Measurements from ENCODE around the gene FAM83E.

FAM83E gene

GRCh38 chr19:48644839-48645619, 30.2 kb upstream of the FAM83E start:
- H3K4me3 ChIP-seq (ENCODE audit: low read depth, low read length), result peak overlapping the region; percentile 30
- no peak overlapping the region for H3K27ac ChIP-seq
- peak; percentile 69 for DNase-seq
- H3K36me3 ChIP-seq (replicated peaks), result no peaks in the 10 kb centered on the region
- H3K27me3 ChIP-seq (replicated peaks), result no peaks in the 10 kb centered on the region
- in situ Hi-C loops (cut with HindIII; ENCODE audit: low pct_ligation_motif_present, low sequenced_read_pairs), result no loop called here
- TF ChIP-seq, protein P1, sequence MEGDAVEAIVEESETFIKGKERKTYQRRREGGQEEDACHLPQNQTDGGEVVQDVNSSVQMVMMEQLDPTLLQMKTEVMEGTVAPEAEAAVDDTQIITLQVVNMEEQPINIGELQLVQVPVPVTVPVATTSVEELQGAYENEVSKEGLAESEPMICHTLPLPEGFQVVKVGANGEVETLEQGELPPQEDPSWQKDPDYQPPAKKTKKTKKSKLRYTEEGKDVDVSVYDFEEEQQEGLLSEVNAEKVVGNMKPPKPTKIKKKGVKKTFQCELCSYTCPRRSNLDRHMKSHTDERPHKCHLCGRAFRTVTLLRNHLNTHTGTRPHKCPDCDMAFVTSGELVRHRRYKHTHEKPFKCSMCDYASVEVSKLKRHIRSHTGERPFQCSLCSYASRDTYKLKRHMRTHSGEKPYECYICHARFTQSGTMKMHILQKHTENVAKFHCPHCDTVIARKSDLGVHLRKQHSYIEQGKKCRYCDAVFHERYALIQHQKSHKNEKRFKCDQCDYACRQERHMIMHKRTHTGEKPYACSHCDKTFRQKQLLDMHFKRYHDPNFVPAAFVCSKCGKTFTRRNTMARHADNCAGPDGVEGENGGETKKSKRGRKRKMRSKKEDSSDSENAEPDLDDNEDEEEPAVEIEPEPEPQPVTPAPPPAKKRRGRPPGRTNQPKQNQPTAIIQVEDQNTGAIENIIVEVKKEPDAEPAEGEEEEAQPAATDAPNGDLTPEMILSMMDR (IDR thresholded peaks at IDR 0.05; ENCODE audit: low read depth, low read length, missing control alignments), result no peak

DNA sequence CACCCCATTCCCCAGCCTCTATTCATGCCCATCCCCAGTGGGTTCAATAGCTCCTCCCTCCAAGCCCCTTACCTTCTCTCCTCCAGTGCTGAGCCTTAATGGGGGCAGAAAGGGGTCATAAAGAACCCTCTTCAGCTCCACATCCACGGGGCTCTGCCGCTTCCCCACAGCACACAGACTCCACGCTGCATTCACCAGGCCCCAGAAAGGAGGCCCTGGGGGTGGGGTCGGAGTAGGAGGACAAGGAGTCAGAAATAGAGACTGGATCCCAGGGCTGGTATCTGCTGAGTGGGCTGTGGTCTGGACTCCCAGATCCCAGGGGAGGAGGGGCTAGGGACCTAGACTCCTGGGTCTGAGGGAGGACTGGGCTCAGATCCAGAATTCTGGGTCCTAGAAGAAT, 29.5 kb upstream of the FAM83E start:
- Histone ChIP-seq H3K4me3 (ENCODE audit: low read depth, low read length) (no peak overlapping the region), H3K27me3 (replicated peaks) (no peaks in the 10 kb centered on the region), H3K36me3 (replicated peaks) (no peaks in the 10 kb centered on the region), H3K27ac (no peak overlapping the region)
- no peak for DNase-seq
- in situ Hi-C loops (cut with HindIII; ENCODE audit: low pct_ligation_motif_present, low sequenced_read_pairs), result no loop called here
- TF ChIP-seq, protein P1 (IDR thresholded peaks at IDR 0.05; ENCODE audit: low read depth, low read length, missing control alignments), result no peak

DNA sequence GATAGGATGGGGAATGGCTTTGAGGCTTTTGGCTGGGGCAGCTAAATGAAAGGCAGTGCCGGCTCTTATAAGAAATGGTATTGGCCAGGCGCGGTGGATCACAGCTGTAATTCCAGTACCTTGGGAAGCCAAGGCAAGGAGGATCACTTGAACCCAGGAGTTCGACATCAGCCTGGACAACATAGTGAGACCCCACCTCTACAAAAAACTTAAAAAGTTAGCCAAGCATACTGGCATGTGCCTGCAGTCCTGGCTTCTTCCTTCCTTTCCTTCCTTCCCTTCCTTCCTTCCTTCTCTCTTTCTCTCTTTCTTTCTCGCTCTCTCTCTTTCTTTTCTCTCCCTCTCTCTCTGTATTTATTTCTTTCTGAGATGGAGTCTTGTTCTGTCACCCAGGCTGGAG, 28.0 kb upstream of the FAM83E start:
- TF ChIP-seq, protein P1 (IDR thresholded peaks at IDR 0.05; ENCODE audit: low read depth, low read length, missing control alignments), result no peak
- Histone ChIP-seq H3K27ac (no peak overlapping the region), H3K36me3 (replicated peaks) (no peaks in the 10 kb centered on the region), H3K4me3 (ENCODE audit: low read depth, low read length) (no peak overlapping the region), H3K27me3 (replicated peaks) (no peaks in the 10 kb centered on the region)
- DNase-seq, result no peak
- in situ Hi-C loops (cut with HindIII; ENCODE audit: low pct_ligation_motif_present, low sequenced_read_pairs), result no loop called here

- in situ Hi-C loops (cut with HindIII; ENCODE audit: low pct_ligation_motif_present, low sequenced_read_pairs), result no loop called here
- TF ChIP-seq, protein P1 (IDR thresholded peaks at IDR 0.05; ENCODE audit: low read depth, low read length, missing control alignments), result no peak
- no peak for DNase-seq
- Histone ChIP-seq H3K4me3 (ENCODE audit: low read depth, low read length) (no peak overlapping the region), H3K27ac (no peak overlapping the region), H3K27me3 (replicated peaks) (no peaks in the 10 kb centered on the region), H3K36me3 (replicated peaks) (no peaks in the 10 kb centered on the region)
Measured at GRCh38 chr19:48641850-48642249, 27.0 kb upstream of the FAM83E start.

- H3K27ac ChIP-seq, result no peak overlapping the region
- TF ChIP-seq, protein P1 (IDR thresholded peaks at IDR 0.05; ENCODE audit: low read depth, low read length, missing control alignments), result no peak
- in situ Hi-C loops (cut with HindIII; ENCODE audit: low pct_ligation_motif_present, low sequenced_read_pairs), result no loop called here
- DNase-seq, result no peak
- H3K4me3 ChIP-seq (ENCODE audit: low read depth, low read length), result no peak overlapping the region
- H3K36me3 ChIP-seq (replicated peaks), result no peaks in the 10 kb centered on the region
- H3K27me3 ChIP-seq (replicated peaks), result no peaks in the 10 kb centered on the region
Measured at GRCh38 chr19:48639483-48640375, 24.9 kb upstream of the FAM83E start.

Measured in brain microvascular endothelial cell (primary cell).